Kidney epithelial cell (primary cell): ENCODE data around the gene TMEM121. TPM values are rescaled to one million over a fixed set of nuclear protein-coding genes. Genes with fewer than 3 reads are reported as not detected.
"Not testable (repeated sequence)": the region's sequence is repeated elsewhere in the genome, so short reads cannot be mapped to it uniquely, and the experiment has no call there.

Experiments
- DNase-seq: peaks from one replicate; pipeline ENCODE4 v3.0.0-alpha.2; 2010; ENCODE audit warnings: low read depth
- H3K27me3 ChIP-seq: 2 replicates; pipeline ENCODE4 v1.6.0; 2011; ENCODE audit warnings: low read length; ENCODE audit not compliant: control insufficient read depth, insufficient read depth
- H3K36me3 ChIP-seq: 2 replicates; pipeline ENCODE4 v1.5.1; 2011; ENCODE audit warnings: low read length; ENCODE audit not compliant: control insufficient read depth, insufficient read depth
- H3K4me3 ChIP-seq: 2 replicates; pipeline ENCODE4 v1.5.1; 2011; ENCODE audit warnings: low read depth, mild to moderate bottlenecking, control low read depth, low read length
- CTCF ChIP-seq: IDR thresholded peaks from 2 replicates; pipeline ENCODE4 v1.5.1; 2011; ENCODE audit warnings: mild to moderate bottlenecking, moderate library complexity, low read length, control low read depth, inconsistent platforms; ENCODE audit not compliant: insufficient read depth, poor library complexity, severe bottlenecking
- total RNA-seq: library from RNA; depleted of rRNA; stranded (reverse); fragments of >200 nt; gene quantifications from 2 replicates; pipeline ENCODE4 v1.2.3, GENCODE V29; 2015

The TMEM121 gene
- total RNA-seq, 1 donor from 2014 or later, result 10.1 TPM

DNA sequence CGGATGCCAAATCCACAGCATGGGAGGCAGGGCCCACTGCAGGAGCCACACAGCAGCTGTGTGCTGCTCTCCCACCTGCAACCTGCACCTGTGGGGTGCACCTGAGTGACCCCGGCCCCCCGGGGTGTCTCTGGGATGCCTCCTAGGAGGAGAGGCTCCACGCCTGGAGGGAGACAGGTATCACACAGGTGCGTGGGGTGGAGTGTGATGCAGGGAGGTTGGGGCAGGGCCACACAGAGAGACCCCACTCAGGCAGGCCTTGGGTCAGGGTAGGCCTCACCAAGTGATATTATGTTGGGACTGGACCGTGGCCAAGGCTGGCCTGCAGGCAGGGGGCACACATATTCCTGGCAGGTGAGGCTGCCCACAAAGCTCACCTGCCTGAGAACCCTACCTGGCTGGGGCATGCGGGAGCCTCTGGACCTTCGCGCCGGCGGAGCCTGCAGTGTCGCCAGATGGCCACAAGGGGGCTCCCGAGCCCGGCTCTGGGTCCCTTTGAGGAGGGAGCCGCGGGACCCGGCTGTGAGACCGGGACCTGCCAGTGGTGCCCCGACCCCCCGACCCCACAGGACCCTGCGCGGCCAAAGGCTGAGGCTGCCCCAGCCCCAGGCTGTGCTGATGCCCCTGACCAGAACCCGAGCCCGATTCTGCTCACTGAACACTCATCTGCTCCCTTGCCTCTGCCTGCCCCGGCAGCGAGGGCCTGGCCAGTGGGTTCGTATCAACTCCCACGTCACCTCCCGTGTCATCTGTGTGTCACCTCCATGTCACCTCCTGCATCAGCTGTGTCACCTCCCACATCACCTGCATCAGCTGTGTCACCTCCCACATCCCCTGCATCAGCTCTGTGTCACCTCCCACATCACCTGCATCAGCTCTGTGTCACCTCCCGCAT is 11.4 kb downstream of the TMEM121 start:
- Histone ChIP-seq H3K36me3 (no peaks in the 10 kb centered on the region), H3K27me3 (peaks cover 28% of the 10 kb centered on the region), H3K4me3 (no peak overlapping the region)
- no peak for DNase-seq
- peak; percentile 98 for TF ChIP-seq CTCF

DNA sequence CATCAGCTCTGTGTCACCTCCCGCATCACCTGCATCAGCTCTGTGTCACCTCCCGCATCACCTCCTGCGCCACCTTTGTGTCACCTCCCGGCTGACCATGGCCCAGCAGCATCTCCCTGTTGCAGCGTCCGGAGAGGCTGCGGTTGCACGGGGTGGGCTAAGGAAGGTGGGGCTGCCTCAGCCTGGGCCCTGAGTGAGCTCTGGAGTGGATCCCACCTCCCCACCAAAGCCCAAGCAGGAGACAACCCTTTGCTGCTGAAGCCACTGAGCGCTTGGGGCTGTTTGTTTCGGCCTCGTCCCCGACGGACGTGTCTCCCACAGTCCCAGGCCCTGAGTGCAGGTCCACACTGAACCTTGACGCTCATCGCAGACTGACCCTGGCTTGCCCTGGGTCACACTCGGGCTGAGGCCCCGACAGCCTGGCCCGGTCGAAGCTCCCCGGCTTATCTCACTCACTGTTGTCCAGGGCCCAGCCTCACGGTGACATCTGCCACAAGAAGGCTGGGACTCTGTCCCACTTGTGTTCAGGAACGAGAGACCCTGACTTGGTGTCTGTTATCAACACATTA is 12.2 kb downstream of the TMEM121 start:
- DNase-seq, result no peak
- Histone ChIP-seq H3K4me3 (no peak overlapping the region), H3K27me3 (peaks cover 23% of the 10 kb centered on the region), H3K36me3 (no peaks in the 10 kb centered on the region)
- no peak for TF ChIP-seq CTCF

DNA sequence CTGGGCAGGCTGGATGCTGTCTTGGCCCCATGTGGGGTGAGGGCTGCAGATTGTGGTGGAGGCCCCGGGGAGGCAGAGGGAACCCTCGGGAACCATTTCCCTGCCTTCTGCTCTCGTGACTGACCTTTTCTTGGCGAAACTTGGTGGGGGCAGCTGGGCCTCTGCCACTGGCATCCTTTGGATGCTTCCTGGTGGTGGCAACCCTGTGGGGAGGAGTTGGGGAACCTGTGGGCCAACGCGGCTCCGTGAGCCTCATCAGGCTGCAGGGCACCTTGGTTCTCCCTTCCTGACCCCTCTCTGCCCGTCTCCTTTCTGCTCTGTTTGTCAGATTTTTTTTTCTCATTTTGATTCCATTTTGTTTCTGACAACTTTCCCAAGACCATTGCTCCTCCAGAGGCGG is 14.4 kb downstream of the TMEM121 start:
- no peak for DNase-seq
- TF ChIP-seq CTCF, result no peak

GRCh38 chr14:105541218-105541875 is 15.0 kb downstream of the TMEM121 start:
- H3K36me3 ChIP-seq, result no peaks in the 10 kb centered on the region
- H3K27me3 ChIP-seq, result peaks cover 17% of the 10 kb centered on the region
- no peak overlapping the region for H3K4me3 ChIP-seq
- no peak for DNase-seq
- no peak for TF ChIP-seq CTCF

More for the DNA sequence above, 14.4 kb downstream of the TMEM121 start:
- H3K27me3 ChIP-seq, result peaks cover 22% of the 10 kb centered on the region
- no peak overlapping the region for H3K4me3 ChIP-seq
- no peaks in the 10 kb centered on the region for H3K36me3 ChIP-seq

DNA sequence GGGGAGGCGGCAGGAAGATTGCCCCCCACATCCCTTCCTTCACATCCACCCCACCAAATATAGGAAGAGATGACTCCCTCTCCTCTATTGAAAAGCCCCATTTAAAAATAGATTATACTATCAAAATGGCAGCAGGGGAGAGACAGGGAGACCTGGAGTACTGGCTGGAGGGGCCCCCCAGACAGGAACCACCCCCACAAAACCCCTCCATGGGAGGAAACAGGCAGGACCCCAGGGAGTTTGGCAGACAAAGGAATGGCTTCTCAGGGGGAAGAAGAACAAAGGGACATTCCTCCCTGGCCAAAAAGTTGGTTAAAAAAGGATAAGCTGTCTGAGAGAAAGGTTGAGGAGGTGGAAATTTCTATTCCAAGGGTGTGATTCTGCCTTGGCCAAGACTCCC is 19.3 kb downstream of the TMEM121 start:
- not testable (repeated sequence) for H3K36me3 ChIP-seq, H3K4me3 ChIP-seq, H3K27me3 ChIP-seq, DNase-seq

GRCh38 chr14:105546410-105546809 is 20.0 kb downstream of the TMEM121 start:
- H3K4me3 ChIP-seq, H3K27me3 ChIP-seq, DNase-seq, H3K36me3 ChIP-seq: not testable (repeated sequence)

GRCh38 chr14:105547072-105547471 is 20.7 kb downstream of the TMEM121 start:
- H3K4me3 ChIP-seq, DNase-seq, H3K36me3 ChIP-seq, H3K27me3 ChIP-seq: not testable (repeated sequence)
